Activated T-cell treated with anti-CD3 and anti-CD28 coated beads, Interleukin-2, amount 50 U/mL, for 24 hours (primary cell): ENCODE data around the gene DYNLL2.
A peak's percentile ranks its signal among the peaks of the same experiment; 100 is the strongest.
"Not testable (repeated sequence)": the region's sequence is repeated elsewhere in the genome, so short reads cannot be mapped to it uniquely, and the experiment has no call there.

Source experiments
- DNase-seq: peaks from one replicate; pipeline ENCODE4 v3.0.0-alpha.2; 2020
- H3K27ac Mint-ChIP-seq: 2 replicates; pipeline ENCODE4 v1.8.0; 2020; ENCODE audit warnings: mild to moderate bottlenecking, mixed read lengths
- H3K27me3 Mint-ChIP-seq: 2 replicates; pipeline ENCODE4 v1.8.0; 2020; ENCODE audit warnings: mixed read lengths
- H3K36me3 Mint-ChIP-seq: 2 replicates; pipeline ENCODE4 v1.8.0; 2020; ENCODE audit warnings: low read depth, mixed read lengths
- H3K4me1 Mint-ChIP-seq: 2 replicates; pipeline ENCODE4 v1.8.0; 2020; ENCODE audit warnings: low read depth, mixed read lengths
- H3K4me3 Mint-ChIP-seq: 2 replicates; pipeline ENCODE4 v1.8.0; 2020; ENCODE audit warnings: mild to moderate bottlenecking, moderate library complexity, mixed read lengths
- H3K9me3 Mint-ChIP-seq: 2 replicates; pipeline ENCODE4 v1.8.0; 2020; ENCODE audit warnings: mixed read lengths

DYNLL2 gene

GRCh38 chr17:58084317-58084981, 1.2 kb downstream of the DYNLL2 start:
- H3K4me1 Mint-ChIP-seq, result peaks cover 50% of the 10 kb centered on the region
- DNase-seq, result peak; percentile 51

DNA sequence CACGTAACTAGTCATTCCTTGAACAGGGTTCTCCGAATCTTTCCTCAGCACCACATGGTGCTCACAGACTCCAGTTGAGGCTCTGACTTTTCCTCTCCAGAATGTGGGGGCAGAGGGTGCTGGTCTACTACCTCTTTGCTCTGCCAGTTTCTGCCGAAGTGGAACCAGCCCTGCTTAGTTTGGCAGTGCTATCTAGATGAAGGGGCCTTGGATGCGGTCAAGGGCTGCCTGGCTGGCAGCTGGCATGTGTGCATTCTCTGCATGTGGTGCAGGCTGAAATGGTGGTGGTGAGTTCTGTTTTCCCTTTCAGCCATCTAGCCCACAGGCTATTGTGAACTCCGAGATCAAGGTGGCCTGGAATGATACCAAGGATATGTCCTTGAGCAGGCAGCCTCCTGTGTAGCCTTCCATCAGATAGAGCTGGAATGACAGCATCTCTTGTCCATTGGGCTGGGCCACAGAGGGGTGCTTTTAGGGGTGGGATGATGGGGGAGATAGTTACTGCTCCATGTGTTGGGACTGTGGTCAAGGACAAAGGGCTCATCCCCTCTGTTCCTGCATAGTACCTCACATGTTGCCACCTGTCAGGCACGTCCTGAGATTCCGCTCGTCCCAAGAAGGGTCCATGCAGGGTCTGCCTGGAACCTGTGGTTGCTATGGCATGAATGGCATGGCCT, 2.0 kb downstream of the DYNLL2 start:
- H3K36me3 Mint-ChIP-seq, result peaks cover 62% of the 10 kb centered on the region
- peak overlapping the region; percentile 88 for H3K27ac Mint-ChIP-seq
- DNase-seq, result no peak
- no peaks in the 10 kb centered on the region for H3K9me3 Mint-ChIP-seq
- H3K27me3 Mint-ChIP-seq, result no peaks in the 10 kb centered on the region
- H3K4me1 Mint-ChIP-seq, result peaks cover 55% of the 10 kb centered on the region
- H3K4me3 Mint-ChIP-seq, result peak overlapping the region; percentile 90

More at GRCh38 chr17:58084317-58084981, 1.2 kb downstream of the DYNLL2 start:
- H3K27me3 Mint-ChIP-seq, result no peaks in the 10 kb centered on the region
- peak overlapping the region; percentile 88 for H3K27ac Mint-ChIP-seq
- peak overlapping the region; percentile 90 for H3K4me3 Mint-ChIP-seq
- H3K36me3 Mint-ChIP-seq, result peaks cover 54% of the 10 kb centered on the region
- no peaks in the 10 kb centered on the region for H3K9me3 Mint-ChIP-seq

GRCh38 chr17:58086953-58087352, 3.7 kb downstream of the DYNLL2 start:
- H3K36me3 Mint-ChIP-seq, result peaks cover 79% of the 10 kb centered on the region

GRCh38 chr17:58088624-58089023, 5.4 kb downstream of the DYNLL2 start:
- Mint-ChIP-seq H3K4me1 (peaks cover 55% of the 10 kb centered on the region), H3K27me3 (no peaks in the 10 kb centered on the region), H3K9me3 (no peaks in the 10 kb centered on the region), H3K36me3 (peaks cover 96% of the 10 kb centered on the region), H3K27ac (peak overlapping the region; percentile 33), H3K4me3 (no peak overlapping the region)
- no peak for DNase-seq

More at GRCh38 chr17:58086953-58087352, 3.7 kb downstream of the DYNLL2 start:
- no peaks in the 10 kb centered on the region for H3K9me3 Mint-ChIP-seq
- H3K4me3 Mint-ChIP-seq, result no peak overlapping the region
- DNase-seq, result no peak
- H3K27ac Mint-ChIP-seq, result peak overlapping the region; percentile 88
- H3K4me1 Mint-ChIP-seq, result peaks cover 60% of the 10 kb centered on the region
- no peaks in the 10 kb centered on the region for H3K27me3 Mint-ChIP-seq

DNA sequence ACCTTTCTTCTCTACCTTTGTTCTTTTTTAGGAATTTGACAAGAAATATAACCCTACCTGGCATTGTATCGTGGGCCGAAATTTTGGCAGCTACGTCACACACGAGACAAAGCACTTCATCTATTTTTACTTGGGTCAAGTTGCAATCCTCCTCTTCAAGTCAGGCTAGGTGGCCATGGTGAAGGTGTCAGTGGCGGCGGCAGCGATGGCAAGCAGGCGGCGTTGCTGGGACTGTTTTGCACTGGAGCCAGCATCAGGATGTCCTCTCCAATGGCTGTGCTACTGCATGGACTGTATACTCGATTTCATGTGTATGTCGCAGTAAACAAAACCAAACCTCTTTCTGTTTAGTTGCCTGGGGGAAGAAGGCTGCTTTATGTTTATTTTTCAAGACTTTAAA, 5.9 kb downstream of the DYNLL2 start:
- no peak for DNase-seq
- peaks cover 100% of the 10 kb centered on the region for H3K36me3 Mint-ChIP-seq
- H3K4me3 Mint-ChIP-seq, result no peak overlapping the region
- peak overlapping the region; percentile 80 for H3K27ac Mint-ChIP-seq
- peaks cover 55% of the 10 kb centered on the region for H3K4me1 Mint-ChIP-seq
- H3K27me3 Mint-ChIP-seq, result no peaks in the 10 kb centered on the region
- no peaks in the 10 kb centered on the region for H3K9me3 Mint-ChIP-seq

GRCh38 chr17:58091024-58091567, 7.9 kb downstream of the DYNLL2 start:
- Mint-ChIP-seq H3K4me1 (peaks cover 39% of the 10 kb centered on the region), H3K36me3 (peaks cover 92% of the 10 kb centered on the region), H3K27ac (peak overlapping the region; percentile 51), H3K4me3 (no peak overlapping the region), H3K27me3 (no peaks in the 10 kb centered on the region), H3K9me3 (no peaks in the 10 kb centered on the region)
- no peak for DNase-seq

GRCh38 chr17:58092101-58092796, 9.0 kb downstream of the DYNLL2 start:
- H3K36me3 Mint-ChIP-seq, result peaks cover 81% of the 10 kb centered on the region
- H3K27me3 Mint-ChIP-seq, result no peaks in the 10 kb centered on the region
- H3K4me1 Mint-ChIP-seq, result peaks cover 28% of the 10 kb centered on the region
- no peaks in the 10 kb centered on the region for H3K9me3 Mint-ChIP-seq
- H3K27ac Mint-ChIP-seq, result peak overlapping the region; percentile 5
- no peak overlapping the region for H3K4me3 Mint-ChIP-seq
- DNase-seq, result no peak

GRCh38 chr17:58092797-58093385, 9.7 kb downstream of the DYNLL2 start:
- H3K4me1 Mint-ChIP-seq, result peaks cover 22% of the 10 kb centered on the region
- H3K27me3 Mint-ChIP-seq, result no peaks in the 10 kb centered on the region
- no peak overlapping the region for H3K4me3 Mint-ChIP-seq
- no peak for DNase-seq
- peaks cover 74% of the 10 kb centered on the region for H3K36me3 Mint-ChIP-seq
- H3K27ac Mint-ChIP-seq, result peak overlapping the region; percentile 35
- no peaks in the 10 kb centered on the region for H3K9me3 Mint-ChIP-seq

DNA sequence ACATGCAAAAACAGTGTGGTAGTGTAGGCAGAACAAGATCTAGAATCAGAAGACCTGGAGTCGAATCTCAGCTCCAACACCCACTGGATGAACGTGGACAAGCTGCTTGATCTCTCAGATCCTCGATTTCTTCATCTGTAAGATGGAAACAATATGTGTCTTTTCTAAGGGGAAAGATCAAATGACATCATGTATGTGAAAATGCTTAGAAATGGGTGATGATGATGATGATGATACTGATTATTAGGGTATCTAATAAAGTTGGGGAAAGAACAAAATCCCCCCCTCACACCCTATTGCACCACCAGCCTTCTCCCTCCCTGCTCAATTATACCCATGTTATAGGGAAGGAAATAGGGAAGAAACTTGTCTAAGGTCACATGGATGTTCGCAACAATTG, 10.9 kb downstream of the DYNLL2 start:
- peaks cover 62% of the 10 kb centered on the region for H3K36me3 Mint-ChIP-seq
- no peak overlapping the region for H3K27ac Mint-ChIP-seq

GRCh38 chr17:58096892-58097291, 13.7 kb downstream of the DYNLL2 start:
- Mint-ChIP-seq H3K27ac (no peak overlapping the region), H3K4me1 (peaks cover 4% of the 10 kb centered on the region), H3K9me3 (no peaks in the 10 kb centered on the region), H3K4me3 (no peak overlapping the region), H3K36me3 (peaks cover 34% of the 10 kb centered on the region), H3K27me3 (no peaks in the 10 kb centered on the region)
- DNase-seq, result no peak

More for the DNA sequence above, 10.9 kb downstream of the DYNLL2 start:
- Mint-ChIP-seq H3K4me1 (peaks cover 15% of the 10 kb centered on the region), H3K27me3 (no peaks in the 10 kb centered on the region), H3K4me3 (no peak overlapping the region), H3K9me3 (no peaks in the 10 kb centered on the region)
- no peak for DNase-seq

- H3K9me3 Mint-ChIP-seq, result no peaks in the 10 kb centered on the region
- no peak overlapping the region for H3K27ac Mint-ChIP-seq
- no peak overlapping the region for H3K4me3 Mint-ChIP-seq
- no peak for DNase-seq
- peaks cover 28% of the 10 kb centered on the region for H3K36me3 Mint-ChIP-seq
- no peaks in the 10 kb centered on the region for H3K27me3 Mint-ChIP-seq
- peaks cover 4% of the 10 kb centered on the region for H3K4me1 Mint-ChIP-seq
Observed at GRCh38 chr17:58097384-58098088, 14.3 kb downstream of the DYNLL2 start.

DNA sequence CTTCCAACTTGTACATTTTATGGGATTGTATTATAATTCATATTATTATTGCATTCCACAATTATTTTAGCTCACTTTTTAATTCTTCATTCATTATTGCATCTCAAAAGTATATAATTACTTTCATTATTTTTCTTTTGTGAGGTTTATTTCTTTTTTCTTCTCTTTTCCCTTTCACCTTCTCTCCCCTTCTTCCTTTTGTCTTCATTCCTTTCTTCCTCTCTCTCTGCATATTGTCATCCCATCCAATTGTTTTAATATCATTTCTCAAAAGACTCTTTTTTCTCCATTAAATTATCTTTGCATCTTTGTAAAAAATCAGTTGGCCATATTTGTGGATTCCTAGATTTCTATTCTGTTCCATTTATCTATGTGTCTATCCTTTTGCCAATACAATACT, 17.3 kb downstream of the DYNLL2 start:
- Mint-ChIP-seq H3K36me3 (peaks cover 2% of the 10 kb centered on the region), H3K4me1 (peaks cover 4% of the 10 kb centered on the region), H3K9me3 (no peaks in the 10 kb centered on the region), H3K4me3 (no peak overlapping the region), H3K27me3 (no peaks in the 10 kb centered on the region), H3K27ac (no peak overlapping the region)
- no peak for DNase-seq

DNA sequence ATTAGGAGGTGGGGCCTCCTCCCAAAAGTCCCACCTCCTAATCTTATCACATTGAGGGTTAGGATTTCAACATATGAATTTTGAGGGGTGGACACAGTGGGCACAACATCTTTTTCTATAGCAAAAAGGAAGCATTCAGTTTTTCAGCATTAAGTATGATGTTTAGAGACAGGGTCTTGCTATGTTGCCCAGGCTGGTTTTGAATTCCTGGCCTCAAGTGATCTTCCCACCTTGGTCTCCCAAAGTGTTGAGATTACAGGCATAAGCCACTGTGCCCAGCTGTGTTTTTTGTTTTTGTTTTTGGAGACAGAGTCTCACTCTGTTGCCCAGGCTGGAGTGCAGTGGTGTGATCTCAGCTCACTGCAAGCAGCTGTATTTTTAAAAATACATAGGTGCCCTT, 18.7 kb downstream of the DYNLL2 start:
- H3K27ac Mint-ChIP-seq, DNase-seq, H3K36me3 Mint-ChIP-seq, H3K27me3 Mint-ChIP-seq, H3K4me3 Mint-ChIP-seq, H3K9me3 Mint-ChIP-seq, H3K4me1 Mint-ChIP-seq: not testable (repeated sequence)

- no peaks in the 10 kb centered on the region for H3K36me3 Mint-ChIP-seq
- H3K4me3 Mint-ChIP-seq, result no peak overlapping the region
- no peaks in the 10 kb centered on the region for H3K4me1 Mint-ChIP-seq
- no peaks in the 10 kb centered on the region for H3K9me3 Mint-ChIP-seq
- no peak for DNase-seq
- H3K27me3 Mint-ChIP-seq, result no peaks in the 10 kb centered on the region
- no peak overlapping the region for H3K27ac Mint-ChIP-seq
Observed at GRCh38 chr17:58105093-58105492, 21.9 kb downstream of the DYNLL2 start.
